ENCODE results near the gene NANOS2. TPM values are rescaled to one million over a fixed set of nuclear protein-coding genes. Genes with fewer than 3 reads are reported as not detected.

NANOS2 gene
- total and polyA plus RNA-seq, 9 of the 15 experiments (the other 6 are each of a cell fraction or from before 2014, with no cell fraction given), result not detected

DNA sequence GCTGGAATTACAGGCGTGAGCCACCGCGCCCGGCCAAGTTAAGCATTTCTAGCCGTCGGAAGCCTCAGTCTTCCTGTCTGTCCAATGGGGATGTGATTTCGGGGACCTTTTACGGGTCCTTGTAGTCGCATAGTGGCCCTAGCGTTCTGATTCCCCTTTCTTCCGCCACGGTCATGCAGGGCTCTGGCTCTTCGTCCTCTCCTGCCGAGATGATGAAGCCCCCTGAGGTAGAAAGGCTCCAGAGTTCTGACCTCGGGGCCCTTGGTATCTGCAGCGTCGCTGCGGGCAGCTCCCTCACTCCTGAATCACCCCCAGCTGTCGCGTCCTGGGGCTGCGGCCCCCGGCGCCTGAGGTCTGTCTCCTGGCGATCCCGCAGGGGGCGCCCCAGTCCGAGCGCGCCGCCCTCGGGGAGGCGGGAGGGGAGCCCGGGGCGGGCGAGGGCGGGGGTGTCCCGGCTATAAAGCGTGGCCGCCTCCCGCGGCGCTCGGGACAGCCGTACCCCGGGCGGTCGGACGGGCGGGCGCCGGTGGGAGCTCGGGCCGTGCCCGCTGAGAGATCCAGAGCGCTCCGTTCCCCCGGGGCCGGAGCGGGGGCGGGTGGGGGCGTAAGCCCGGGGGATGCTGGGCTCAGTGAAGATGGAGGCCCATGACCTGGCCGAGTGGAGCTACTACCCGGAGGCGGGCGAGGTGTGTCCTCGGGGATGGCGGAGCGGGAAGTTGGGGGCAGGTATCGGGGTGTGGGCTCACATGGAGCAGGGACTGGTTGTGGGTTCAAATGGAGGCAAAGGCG is 50.5 kb downstream of the NANOS2 start, which contains the start of gene FOXA3:
FOXA3 (plus strand) TSS at position 487 of the 789 bp plus-strand sequence; CDS start at position 618, 131 bp downstream.
- Histone ChIP-seq H3K9me3 (replicated peaks; ENCODE audit: control insufficient read depth, insufficient read depth, low read depth, low read length) (no peaks in the 10 kb centered on the region), H2AFZ (ENCODE audit: low read depth, low read length) (peak within 1 kb of the TSS; percentile 99), H3K9ac (ENCODE audit: insufficient read depth in 1 of 2, low read depth in 2 of 2, low read length in 2 of 2) (peak within 1 kb of the TSS; percentile 71 to 94), H3K27ac (ENCODE audit: extremely low read depth, low read depth, low read length) (peak within 1 kb of the TSS; percentile 48), H3K4me3 (peak within 1 kb of the TSS; percentile 95), H3K27me3 (ENCODE audit: control insufficient read depth in 2 of 2, insufficient read depth in 2 of 2, low read length in 2 of 2) (no peaks in the 10 kb centered on the region), H4K20me1 (replicated peaks; ENCODE audit: control insufficient read depth, insufficient read depth, low read length) (no peaks in the 10 kb centered on the region), H3K79me2 (ENCODE audit: control insufficient read depth, insufficient read depth, low read length) (peaks cover 54% of the 10 kb centered on the region), H3K4me1 (replicated peaks in 1 of 2; ENCODE audit: control insufficient read depth in 2 of 2, insufficient read depth in 2 of 2, low read length in 2 of 2) (peaks cover 23 to 45% of the 10 kb centered on the region in 2 experiments), H3K4me2 (ENCODE audit: insufficient read depth, low read length) (peak within 1 kb of the TSS; percentile 100), H3K36me3 (ENCODE audit: control insufficient read depth, insufficient read depth, low read length) (peaks cover 23% of the 10 kb centered on the region; the same call in 2 of the 3 replicates), H3K9me1 (ENCODE audit: control insufficient read depth, insufficient read depth, low read length) (peaks cover 2% of the 10 kb centered on the region)
- DNase-seq (ENCODE audit: extremely low read depth in 1 of 4, low spot score in 3 of 4) (peak; percentile 92 to 96 (median 94)), ATAC-seq (peak; percentile 86), FAIRE-seq (no peak)
- in situ Hi-C loops (cut with MboI), result no loop called here
- WGBS (ENCODE audit: insufficient coverage, low coverage, missing lambda C conversion rate), result under 1% methylated on average over 37 of the region's 71 CpGs
- POLR2A ChIA-PET, result interaction anchor here (0.5 to 2.1 kb wide), 14 partner anchors 9 to 754 kb away, joined by 3 to 11 read pairs (median 4); no protein-coding TSS in a partner anchor
- CTCF ChIA-PET (ENCODE audit: low intra/inter-chr PET ratio), result interaction anchor here (2.7 to 5.5 kb wide), 3 partner anchors 18 to 213 kb away, joined by 6 to 102 read pairs (median 14); partner anchors contain the start of gene IRF2BP1
- intact Hi-C loops (cut with micrococcal nuclease), result loop anchor here (1.0 kb wide), 2 partner anchors 19 to 38 kb away; partner anchors contain the start of gene MYPOP
- no TSS peak for BruUV-seq (replicated peaks)
- TF ChIP-seq TCF3 (CRISPR knock-in tag; IDR thresholded peaks at IDR 0.05) (peak; percentile 4; the same call in 1 of the 2 replicates), COPS2 (conservative IDR thresholded peaks at IDR 0.05) (no peak), TEAD2 (tag; IDR thresholded peaks at IDR 0.05) (no peak), ZNF217 (CRISPR knock-in tag; IDR thresholded peaks at IDR 0.05) (no peak), HNRNPL (IDR thresholded peaks at IDR 0.05; ENCODE audit: low read depth, low read length) (no peak), TAF1 (IDR thresholded peaks at IDR 0.05; ENCODE audit: control insufficient read depth, extremely low read depth, insufficient read depth, low read length, severe bottlenecking) (peak; percentile 43)
- TF ChIP-seq, protein P1, sequence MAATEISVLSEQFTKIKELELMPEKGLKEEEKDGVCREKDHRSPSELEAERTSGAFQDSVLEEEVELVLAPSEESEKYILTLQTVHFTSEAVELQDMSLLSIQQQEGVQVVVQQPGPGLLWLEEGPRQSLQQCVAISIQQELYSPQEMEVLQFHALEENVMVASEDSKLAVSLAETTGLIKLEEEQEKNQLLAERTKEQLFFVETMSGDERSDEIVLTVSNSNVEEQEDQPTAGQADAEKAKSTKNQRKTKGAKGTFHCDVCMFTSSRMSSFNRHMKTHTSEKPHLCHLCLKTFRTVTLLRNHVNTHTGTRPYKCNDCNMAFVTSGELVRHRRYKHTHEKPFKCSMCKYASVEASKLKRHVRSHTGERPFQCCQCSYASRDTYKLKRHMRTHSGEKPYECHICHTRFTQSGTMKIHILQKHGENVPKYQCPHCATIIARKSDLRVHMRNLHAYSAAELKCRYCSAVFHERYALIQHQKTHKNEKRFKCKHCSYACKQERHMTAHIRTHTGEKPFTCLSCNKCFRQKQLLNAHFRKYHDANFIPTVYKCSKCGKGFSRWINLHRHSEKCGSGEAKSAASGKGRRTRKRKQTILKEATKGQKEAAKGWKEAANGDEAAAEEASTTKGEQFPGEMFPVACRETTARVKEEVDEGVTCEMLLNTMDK (IDR thresholded peaks at IDR 0.05; ENCODE audit: borderline replicate concordance, insufficient read depth, low read depth, low read length, poor library complexity, severe bottlenecking), result peak; percentile 98

All from K562 (cell line).